KMS-11 (cell line): ENCODE measurements around the gene PRSS35.

ENCODE experiments used
- H2AFZ ChIP-seq: fragments of 200-600 bp; sonication (generic); 2 replicates; pipeline ENCODE4 v1.6.1; 2016; ENCODE audit warnings: antibody characterized with exemption, mixed run types, low read depth
- H3K27ac ChIP-seq: fragments of 200-600 bp; sonication (generic); 2 replicates; pipeline ENCODE4 v1.6.1; 2016; ENCODE audit warnings: mild to moderate bottlenecking, mixed run types
- H3K27me3 ChIP-seq: fragments of 200-600 bp; sonication (generic); 2 replicates; pipeline ENCODE4 v1.6.1; 2017; ENCODE audit warnings: mild to moderate bottlenecking, low read depth, mixed run types, moderate library complexity; ENCODE audit not compliant: insufficient read depth
- H3K36me3 ChIP-seq: fragments of 200-600 bp; sonication (generic); 2 replicates; pipeline ENCODE4 v1.6.1; 2017; ENCODE audit warnings: mild to moderate bottlenecking, mixed run types; ENCODE audit not compliant: insufficient read depth
- H3K4me1 ChIP-seq: fragments of 200-600 bp; sonication (generic); 2 replicates; pipeline ENCODE4 v1.6.1; 2016; ENCODE audit warnings: mild to moderate bottlenecking, low read depth, mixed run types; ENCODE audit not compliant: poor library complexity, severe bottlenecking
- H3K4me2 ChIP-seq: fragments of 200-600 bp; sonication (generic); 2 replicates; pipeline ENCODE4 v1.7.0; 2016; ENCODE audit warnings: mild to moderate bottlenecking, mixed run types
- H3K4me3 ChIP-seq: fragments of 200-600 bp; sonication (generic); IDR thresholded peaks from 2 replicates; pipeline ENCODE4 v1.6.1; 2017; ENCODE audit warnings: low read depth, low read length, mixed read lengths; ENCODE audit not compliant: insufficient read depth
- H3K79me2 ChIP-seq: fragments of 200-600 bp; sonication (generic); 2 replicates; pipeline ENCODE4 v1.6.1; 2016; ENCODE audit warnings: low read depth, mixed run types; ENCODE audit not compliant: insufficient read depth
- H3K9ac ChIP-seq: fragments of 200-600 bp; sonication (generic); 2 replicates; pipeline ENCODE4 v1.6.1; 2016; ENCODE audit warnings: mild to moderate bottlenecking, mixed run types
- H4K20me1 ChIP-seq: fragments of 200-600 bp; sonication (generic); 2 replicates; pipeline ENCODE4 v1.6.1; 2016; ENCODE audit warnings: mild to moderate bottlenecking, mixed run types; ENCODE audit not compliant: insufficient read depth
- CTCF ChIP-seq: fragments of 200-600 bp; sonication (generic); conservative IDR thresholded peaks from 2 replicates; pipeline ENCODE4 v1.6.1; 2017; ENCODE audit warnings: low read depth, mild to moderate bottlenecking, antibody characterized with exemption, low read length, moderate library complexity, mixed read lengths

PRSS35 gene

GRCh38 chr6:83514866-83515466, 2.6 kb downstream of the PRSS35 start:
- H3K27me3 ChIP-seq = no peaks in the 10 kb centered on the region
- no peak overlapping the region for H3K4me2 ChIP-seq
- no peak overlapping the region for H3K4me3 ChIP-seq
- peak; percentile 88 for TF ChIP-seq CTCF
- no peak overlapping the region for H3K9ac ChIP-seq
- H2AFZ ChIP-seq = no peak overlapping the region
- no peaks in the 10 kb centered on the region for H3K4me1 ChIP-seq
- H4K20me1 ChIP-seq = no peaks in the 10 kb centered on the region
- H3K36me3 ChIP-seq = no peaks in the 10 kb centered on the region
- H3K79me2 ChIP-seq = no peaks in the 10 kb centered on the region
- no peak overlapping the region for H3K27ac ChIP-seq

- Histone ChIP-seq H3K9ac (no peak overlapping the region), H3K4me1 (no peaks in the 10 kb centered on the region), H3K36me3 (no peaks in the 10 kb centered on the region), H3K4me3 (no peak overlapping the region), H4K20me1 (no peaks in the 10 kb centered on the region), H3K79me2 (no peaks in the 10 kb centered on the region), H3K4me2 (no peak overlapping the region), H2AFZ (no peak overlapping the region), H3K27me3 (no peaks in the 10 kb centered on the region), H3K27ac (no peak overlapping the region)
- TF ChIP-seq CTCF = no peak
These were observed 5.2 kb downstream of the PRSS35 start for GRCh38 chr6:83517500-83517899.

- no peak overlapping the region for H2AFZ ChIP-seq
These were observed 6.6 kb downstream of the PRSS35 start for GRCh38 chr6:83518816-83519480.

GRCh38 chr6:83536034-83536646, 23.8 kb downstream of the PRSS35 start:
- Histone ChIP-seq H3K27me3 (no peaks in the 10 kb centered on the region), H3K27ac (no peak overlapping the region), H2AFZ (no peak overlapping the region), H3K4me3 (no peak overlapping the region), H3K4me1 (no peaks in the 10 kb centered on the region), H3K4me2 (no peak overlapping the region), H3K9ac (no peak overlapping the region), H3K36me3 (no peaks in the 10 kb centered on the region), H3K79me2 (no peaks in the 10 kb centered on the region), H4K20me1 (no peaks in the 10 kb centered on the region)
- TF ChIP-seq CTCF = peak; percentile 92

More at GRCh38 chr6:83518816-83519480, 6.6 kb downstream of the PRSS35 start:
- Histone ChIP-seq H3K4me2 (no peak overlapping the region), H3K79me2 (no peaks in the 10 kb centered on the region), H3K36me3 (no peaks in the 10 kb centered on the region), H3K4me1 (no peaks in the 10 kb centered on the region), H3K9ac (no peak overlapping the region), H3K27ac (no peak overlapping the region), H4K20me1 (no peaks in the 10 kb centered on the region), H3K4me3 (no peak overlapping the region), H3K27me3 (no peaks in the 10 kb centered on the region)
- peak; percentile 15; the same call in 1 of the 2 replicates for TF ChIP-seq CTCF
